ENCODE results near the gene SEC23A.

GRCh38 chr14:39016733-39017095, 86.3 kb downstream of the SEC23A start:
- TF ChIP-seq CTCF (IDR thresholded peaks at IDR 0.05) (no peak), POLR2A (IDR thresholded peaks at IDR 0.05) (no peak)

Measured in heart left ventricle (tissue), 13 donors.